GM20431 (cell line): Measurements from ENCODE around the gene LACRT.
"Not testable (repeated sequence)": the region's sequence is repeated elsewhere in the genome, so short reads cannot be mapped to it uniquely, and the experiment has no call there.

Experiments used
- in situ Hi-C: fragments of 300-500 bp; cut with MseI, MboI; formaldehyde crosslinking; loops from one replicate; pipeline ENCODE4 v1.15.0; 2020; ENCODE audit warnings: low sequenced_read_pairs; ENCODE audit not compliant: unreplicated experiment

The LACRT gene

GRCh38 chr12:54641554-54641953 is 6.9 kb upstream of the LACRT start:
- in situ Hi-C loops = no loop called here

- in situ Hi-C loops = no loop called here
Measured at GRCh38 chr12:54641089-54641488, 6.4 kb upstream of the LACRT start.

GRCh38 chr12:54639112-54639511 is 4.4 kb upstream of the LACRT start:
- in situ Hi-C loops = not testable (repeated sequence)

GRCh38 chr12:54631988-54632728 is 2.5 kb downstream of the LACRT start:
- in situ Hi-C loops = no loop called here

GRCh38 chr12:54631551-54631950 is 3.1 kb downstream of the LACRT start:
- in situ Hi-C loops = no loop called here

GRCh38 chr12:54629925-54630324 is 4.8 kb downstream of the LACRT start:
- in situ Hi-C loops = no loop called here

GRCh38 chr12:54628186-54628846 is 6.4 kb downstream of the LACRT start:
- in situ Hi-C loops = no loop called here

GRCh38 chr12:54627304-54627703 is 7.4 kb downstream of the LACRT start:
- in situ Hi-C loops = no loop called here

- in situ Hi-C loops = no loop called here
Measured at GRCh38 chr12:54625598-54625997, 9.1 kb downstream of the LACRT start.

GRCh38 chr12:54624315-54625279 is 10.1 kb downstream of the LACRT start:
- in situ Hi-C loops = no loop called here

- in situ Hi-C loops = no loop called here
Measured at GRCh38 chr12:54622463-54623183, 12.1 kb downstream of the LACRT start.

- in situ Hi-C loops = no loop called here
Measured at GRCh38 chr12:54616933-54617680, 17.6 kb downstream of the LACRT start.

- in situ Hi-C loops = no loop called here
Measured at GRCh38 chr12:54612225-54612750, 22.4 kb downstream of the LACRT start.

GRCh38 chr12:54611715-54612149 is 23.0 kb downstream of the LACRT start:
- in situ Hi-C loops = no loop called here

- in situ Hi-C loops = no loop called here
Measured at GRCh38 chr12:54608769-54609168, 25.9 kb downstream of the LACRT start.

GRCh38 chr12:54608156-54608555 is 26.5 kb downstream of the LACRT start:
- in situ Hi-C loops = no loop called here

- in situ Hi-C loops = no loop called here
Measured at GRCh38 chr12:54606556-54606955, 28.1 kb downstream of the LACRT start.

- in situ Hi-C loops = no loop called here
Measured at GRCh38 chr12:54605138-54605970, 29.3 kb downstream of the LACRT start.
